Astrocyte of the cerebellum (primary cell): ENCODE measurements around the gene ANKRD52.

Experiments used
- DNase-seq: peaks from one replicate; pipeline ENCODE4 v3.0.0-alpha.2; 2011; ENCODE audit warnings: low read depth
- H3K4me3 ChIP-seq: 2 replicates; pipeline ENCODE4 v1.5.1; 2011; ENCODE audit warnings: mild to moderate bottlenecking, low read depth, low read length, moderate library complexity
- in situ Hi-C: cut with HindIII; loops from 2 replicates; pipeline ENCODE4 v1.10.0; 2017; ENCODE audit warnings: low sequenced_read_pairs
- TF ChIP-seq, protein P1 (sequence below): IDR thresholded peaks from 2 replicates; pipeline ENCODE4 v1.5.1; 2012; ENCODE audit warnings: low read length, low read depth, moderate library complexity, mild to moderate bottlenecking; ENCODE audit errors: missing control alignments

ANKRD52 gene

DNA sequence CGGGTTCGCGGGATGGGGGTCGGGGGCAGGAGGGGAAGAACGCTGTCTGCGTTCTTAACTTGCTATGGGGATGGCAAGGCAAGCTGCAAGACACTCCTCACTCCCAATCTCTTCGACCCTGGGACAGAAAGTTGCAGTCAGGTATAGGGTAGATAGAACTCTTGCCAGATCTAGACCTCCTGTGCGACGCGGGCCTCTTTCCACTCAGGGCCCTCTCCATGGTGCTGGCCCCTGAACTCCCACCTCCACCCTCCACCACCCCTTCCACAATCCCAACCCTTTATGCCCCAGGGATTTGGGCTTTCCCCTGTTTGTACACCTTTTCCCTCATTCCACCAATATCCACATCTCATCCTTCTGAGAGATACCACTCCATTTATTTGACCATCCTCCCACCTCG, 33.2 kb downstream of the ANKRD52 start:
- in situ Hi-C loops, result loop anchor here (5.0 kb wide), 1 partner anchor 98 kb away; the partner anchor contains the start of gene ESYT1
- peak overlapping the region; percentile 75 for H3K4me3 ChIP-seq
- TF ChIP-seq, protein P1, sequence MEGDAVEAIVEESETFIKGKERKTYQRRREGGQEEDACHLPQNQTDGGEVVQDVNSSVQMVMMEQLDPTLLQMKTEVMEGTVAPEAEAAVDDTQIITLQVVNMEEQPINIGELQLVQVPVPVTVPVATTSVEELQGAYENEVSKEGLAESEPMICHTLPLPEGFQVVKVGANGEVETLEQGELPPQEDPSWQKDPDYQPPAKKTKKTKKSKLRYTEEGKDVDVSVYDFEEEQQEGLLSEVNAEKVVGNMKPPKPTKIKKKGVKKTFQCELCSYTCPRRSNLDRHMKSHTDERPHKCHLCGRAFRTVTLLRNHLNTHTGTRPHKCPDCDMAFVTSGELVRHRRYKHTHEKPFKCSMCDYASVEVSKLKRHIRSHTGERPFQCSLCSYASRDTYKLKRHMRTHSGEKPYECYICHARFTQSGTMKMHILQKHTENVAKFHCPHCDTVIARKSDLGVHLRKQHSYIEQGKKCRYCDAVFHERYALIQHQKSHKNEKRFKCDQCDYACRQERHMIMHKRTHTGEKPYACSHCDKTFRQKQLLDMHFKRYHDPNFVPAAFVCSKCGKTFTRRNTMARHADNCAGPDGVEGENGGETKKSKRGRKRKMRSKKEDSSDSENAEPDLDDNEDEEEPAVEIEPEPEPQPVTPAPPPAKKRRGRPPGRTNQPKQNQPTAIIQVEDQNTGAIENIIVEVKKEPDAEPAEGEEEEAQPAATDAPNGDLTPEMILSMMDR, result no peak
- no peak for DNase-seq

DNA sequence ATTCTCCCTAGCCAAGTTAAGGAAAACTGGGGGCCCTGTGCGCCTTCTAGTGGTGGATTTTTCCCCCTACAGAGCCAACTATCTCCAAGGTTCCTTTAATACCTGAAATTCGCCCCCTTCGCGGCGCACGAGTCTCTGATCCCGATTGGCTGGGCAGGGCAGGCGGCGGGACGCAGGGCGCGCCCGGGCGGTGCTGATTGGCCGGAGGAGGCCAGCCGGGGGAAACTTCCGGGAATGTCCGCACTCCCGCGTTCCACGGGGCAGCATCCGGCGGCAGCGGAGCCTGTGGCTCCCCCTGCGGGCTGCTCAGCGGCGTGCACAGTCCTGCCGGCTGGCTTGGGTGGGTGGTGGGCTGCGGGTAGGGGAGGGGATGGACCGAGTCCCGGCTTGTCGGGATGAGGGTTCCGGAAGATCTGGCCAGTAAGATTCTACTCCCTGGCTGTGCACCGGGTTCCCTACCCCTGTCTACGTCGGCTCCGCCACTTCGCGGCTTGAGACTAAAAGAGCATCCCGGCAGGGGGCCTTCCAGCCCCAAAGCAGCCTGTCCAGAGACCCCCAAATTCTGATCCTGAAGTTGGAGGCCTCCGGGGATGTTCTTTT, 34.0 kb downstream of the ANKRD52 start, which contains the start of gene NABP2:
Gene NABP2, plus strand, starts transcription at position 241 of the 600 bp plus-strand sequence. CDS start 515 bp downstream, outside the sequence.
- peak within 1 kb of the TSS; percentile 75 for H3K4me3 ChIP-seq
- in situ Hi-C loops, result loop anchor here (5.0 kb wide), 1 partner anchor 97 kb away; the partner anchor contains the start of gene ESYT1
- TF ChIP-seq, protein P1, result peak; percentile 94
- DNase-seq, result peak; percentile 96

DNA sequence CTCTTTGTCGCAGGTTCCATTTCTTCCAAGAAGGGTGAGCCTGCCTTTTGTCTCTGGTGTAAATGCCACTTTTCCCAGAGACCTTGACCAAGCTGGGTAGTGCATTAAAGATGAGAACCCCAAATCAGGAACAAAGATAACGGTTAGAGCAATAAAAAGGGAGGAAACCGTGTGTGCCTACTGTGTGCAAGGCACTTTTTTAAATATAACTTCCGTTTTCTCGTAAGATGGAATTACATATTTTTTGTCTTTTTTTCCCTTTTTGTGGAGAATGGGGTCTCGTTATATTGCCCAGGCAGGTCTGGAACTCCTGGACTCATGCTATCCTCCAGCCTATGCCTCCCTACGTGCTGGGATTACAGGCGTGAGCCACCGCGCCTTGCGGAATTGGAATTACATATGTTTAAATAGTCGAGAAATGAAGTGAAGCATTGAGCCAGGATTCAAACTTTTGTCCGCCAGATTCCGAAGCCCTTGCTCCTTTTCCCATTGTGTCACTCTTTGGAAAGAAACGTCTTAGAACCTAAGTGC, 34.5 kb downstream of the ANKRD52 start:
- in situ Hi-C loops, result loop anchor here (5.0 kb wide), 1 partner anchor 96 kb away; the partner anchor contains the start of gene ESYT1
- H3K4me3 ChIP-seq, result no peak overlapping the region
- no peak for DNase-seq
- TF ChIP-seq, protein P1, result no peak

GRCh38 chr12:56222531-56222895, 35.7 kb downstream of the ANKRD52 start:
- in situ Hi-C loops, result loop anchor here (5.0 kb wide), 1 partner anchor 95 kb away; the partner anchor contains the start of gene ESYT1
- DNase-seq, result no peak
- H3K4me3 ChIP-seq, result peak overlapping the region; percentile 64
- TF ChIP-seq, protein P1, result no peak

DNA sequence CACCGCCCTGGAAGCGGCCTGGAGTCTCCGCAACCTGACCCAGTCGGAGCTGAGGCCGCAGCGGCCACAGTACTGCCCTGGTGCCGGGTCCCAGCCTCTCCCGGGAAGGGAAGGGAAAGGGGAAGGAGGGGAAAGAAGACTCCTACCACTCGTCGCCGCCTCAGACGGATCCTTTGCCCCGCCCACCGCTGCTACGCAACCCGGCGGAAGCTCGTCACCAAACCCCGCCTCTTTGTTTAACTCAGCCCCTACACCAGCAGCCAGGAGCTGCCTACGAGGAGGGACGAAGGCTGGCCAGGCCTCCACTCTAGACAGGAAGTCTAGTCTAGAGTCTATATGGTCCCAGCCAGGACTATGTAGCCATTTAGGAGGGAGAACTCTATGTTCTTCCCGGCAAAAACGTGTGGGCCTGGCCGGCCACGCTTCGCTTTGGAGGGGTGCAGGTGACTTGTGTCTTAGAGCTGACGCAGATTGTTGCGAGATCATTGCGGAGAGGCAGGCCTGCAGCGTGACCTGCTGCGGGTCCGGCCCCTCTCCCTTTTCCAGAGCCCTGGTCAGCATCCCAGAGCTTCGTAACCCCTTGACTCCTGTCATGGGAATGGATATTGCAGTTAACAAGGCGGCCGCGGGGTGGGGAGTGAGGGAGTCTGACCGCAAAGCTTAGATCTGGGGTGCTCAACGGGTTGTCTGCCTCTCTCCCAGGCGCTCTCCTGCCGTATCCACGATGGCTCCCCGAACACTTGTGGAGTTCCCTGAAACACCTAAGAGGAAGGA, 36.2 kb downstream of the ANKRD52 start, which contains the start of gene RNF41:
Gene RNF41, minus strand, starts transcription at position 166 of the 774 bp plus-strand sequence. CDS start 7,875 bp downstream, outside the sequence.
- H3K4me3 ChIP-seq, result peak within 1 kb of the TSS; percentile 64
- DNase-seq, result peak; percentile 93
- in situ Hi-C loops, result loop anchor here (5.0 kb wide), 1 partner anchor 95 kb away; the partner anchor contains the start of gene ESYT1
- TF ChIP-seq, protein P1, result no peak

DNA sequence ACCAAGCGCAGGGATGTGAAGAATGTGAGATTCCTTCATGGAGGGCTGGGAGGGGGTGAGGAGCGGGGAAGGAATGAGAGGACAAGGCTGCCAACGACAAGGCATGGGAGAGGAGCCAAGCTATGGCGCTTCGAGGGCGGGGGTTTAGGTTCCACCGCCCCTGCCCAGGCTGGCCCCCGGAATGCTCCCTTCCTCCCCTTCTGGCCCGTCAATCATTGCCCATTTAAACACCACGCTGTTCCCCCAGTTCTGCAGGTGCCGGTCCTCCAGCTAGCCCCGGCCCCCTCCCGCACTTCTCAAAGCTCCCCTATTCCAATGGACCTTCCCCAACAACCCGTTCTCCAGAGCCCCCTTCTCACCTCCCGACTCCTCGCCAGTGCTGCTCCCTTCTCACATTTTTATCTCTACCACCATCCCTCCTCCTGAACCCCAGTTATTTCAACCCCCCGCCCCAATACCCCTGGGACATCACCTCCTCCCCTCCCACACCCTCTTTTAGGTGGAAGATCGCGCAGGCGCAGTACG, 36.9 kb downstream of the ANKRD52 start:
- peak overlapping the region; percentile 64 for H3K4me3 ChIP-seq
- peak; percentile 68 for DNase-seq
- TF ChIP-seq, protein P1, result no peak
- in situ Hi-C loops, result loop anchor here (5.0 kb wide), 1 partner anchor 94 kb away; the partner anchor contains the start of gene ESYT1
